Measurements from ENCODE around the gene TTF1. TPM values are rescaled to one million over a fixed set of nuclear protein-coding genes. Genes with fewer than 3 reads are reported as not detected.

Gene TTF1
- total RNA-seq (10 to 100 TPM; 12.1 to 18.5 (median 14.6) TPM), polyA plus RNA-seq (10 to 100 TPM; 18.7 to 24.2 (median 19.0) TPM)
- long read RNA-seq, donor 1, partial matches to known transcripts, result 9 of 9 reads
- long read RNA-seq, donor 1, other reads (novel, unspliced or antisense), result 0 of 9 reads
- long read RNA-seq, donor 2, partial matches to known transcripts, result 8 of 8 reads
- long read RNA-seq, donor 2, other reads (novel, unspliced or antisense), result 0 of 8 reads

DNA sequence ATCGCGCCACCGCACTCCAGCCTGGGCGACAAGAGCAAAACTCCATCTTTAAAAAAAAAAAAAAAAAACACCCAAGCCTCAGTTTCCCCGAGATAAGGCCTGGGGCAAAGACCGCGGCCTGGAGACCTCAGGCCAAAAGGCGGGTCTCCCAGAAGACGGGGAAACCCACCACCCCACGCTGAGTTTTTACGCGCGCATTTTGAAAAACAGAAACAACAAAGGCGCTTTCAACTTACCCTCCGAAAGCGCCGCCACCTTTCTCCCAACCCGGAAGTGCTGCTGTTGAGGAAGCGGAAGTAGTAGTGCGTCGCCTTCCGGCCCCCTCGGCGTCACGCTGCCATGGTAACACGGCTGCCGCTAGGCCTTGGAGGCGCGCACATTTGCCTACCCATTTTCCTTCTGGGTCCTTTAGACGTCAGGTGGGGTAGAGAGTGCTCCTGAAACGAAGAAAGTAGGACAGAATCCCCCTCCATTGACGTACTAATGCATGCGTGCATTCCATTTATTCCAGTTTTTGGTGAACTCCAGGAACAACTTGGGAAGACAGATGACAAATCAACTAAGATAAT, at the start of gene TTF1:
Gene TTF1, minus strand, starts transcription at position 287 of the 569 bp plus-strand sequence. CDS start 4,019 bp downstream, outside the sequence.
- H3K4me1 ChIP-seq, result peaks cover 45 to 71% (median 63%) of the 10 kb centered on the region in 6 donors
- intact Hi-C loops (cut with DNase I; ENCODE audit: low total_unique reads), result loop anchor here (10.0 kb wide), 1 partner anchor 52 kb away; the partner anchor contains the start of gene SETX
- H3K36me3 ChIP-seq, result peaks cover 0 to 22% (median 11%) of the 10 kb centered on the region in 6 donors
- H3K9me3 ChIP-seq, result no peaks in the 10 kb centered on the region
- H3K27me3 ChIP-seq (replicated peaks in 1 of 7), result peaks cover 0 to 26% (median 19%) of the 10 kb centered on the region in 7 donors
- TF ChIP-seq POLR2A (IDR thresholded peaks at IDR 0.05), result peak in 2 of 3 donors; percentile 22 to 26
- peak; percentile 91 to 95 (median 91) for TF ChIP-seq POLR2AphosphoS5 (IDR thresholded peaks at IDR 0.05)
- TF ChIP-seq, protein P1, sequence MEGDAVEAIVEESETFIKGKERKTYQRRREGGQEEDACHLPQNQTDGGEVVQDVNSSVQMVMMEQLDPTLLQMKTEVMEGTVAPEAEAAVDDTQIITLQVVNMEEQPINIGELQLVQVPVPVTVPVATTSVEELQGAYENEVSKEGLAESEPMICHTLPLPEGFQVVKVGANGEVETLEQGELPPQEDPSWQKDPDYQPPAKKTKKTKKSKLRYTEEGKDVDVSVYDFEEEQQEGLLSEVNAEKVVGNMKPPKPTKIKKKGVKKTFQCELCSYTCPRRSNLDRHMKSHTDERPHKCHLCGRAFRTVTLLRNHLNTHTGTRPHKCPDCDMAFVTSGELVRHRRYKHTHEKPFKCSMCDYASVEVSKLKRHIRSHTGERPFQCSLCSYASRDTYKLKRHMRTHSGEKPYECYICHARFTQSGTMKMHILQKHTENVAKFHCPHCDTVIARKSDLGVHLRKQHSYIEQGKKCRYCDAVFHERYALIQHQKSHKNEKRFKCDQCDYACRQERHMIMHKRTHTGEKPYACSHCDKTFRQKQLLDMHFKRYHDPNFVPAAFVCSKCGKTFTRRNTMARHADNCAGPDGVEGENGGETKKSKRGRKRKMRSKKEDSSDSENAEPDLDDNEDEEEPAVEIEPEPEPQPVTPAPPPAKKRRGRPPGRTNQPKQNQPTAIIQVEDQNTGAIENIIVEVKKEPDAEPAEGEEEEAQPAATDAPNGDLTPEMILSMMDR (IDR thresholded peaks at IDR 0.05 in 8 of 11, conservative IDR thresholded peaks at IDR 0.05 in 3 of 11), result no peak
- H3K27ac ChIP-seq, result peak within 1 kb of the TSS in 6 of 8 donors; percentile 43 to 83 (median 75)
- H3K4me3 ChIP-seq, result peak within 1 kb of the TSS; percentile 82 to 98 (median 87)
- peak; percentile 97 for DNase-seq
- 2% methylated on average over 29 to 33 of the region's 33 CpGs for WGBS, 5 donors

GRCh38 chr9:132456241-132456640, 49.6 kb upstream of the TTF1 start:
- Histone ChIP-seq H3K4me3 (no peak overlapping the region), H3K9me3 (peaks cover 0 to 4% (median 0%) of the 10 kb centered on the region in 8 donors), H3K4me1 (no peaks in the 10 kb centered on the region), H3K27ac (no peak overlapping the region), H3K27me3 (replicated peaks in 1 of 7) (peaks cover 0 to 73% (median 4%) of the 10 kb centered on the region in 7 donors), H3K36me3 (no peaks in the 10 kb centered on the region)
- DNase-seq, result no peak
- intact Hi-C loops (cut with DNase I; ENCODE audit: low total_unique reads), result no loop called here
- 76 to 92% (median 80%) methylated on average over 8 of the region's 8 CpGs for WGBS, 5 donors
- TF ChIP-seq, protein P1 (IDR thresholded peaks at IDR 0.05 in 8 of 11, conservative IDR thresholded peaks at IDR 0.05 in 3 of 11), result no peak
- no peak for TF ChIP-seq POLR2AphosphoS5 (IDR thresholded peaks at IDR 0.05)
- TF ChIP-seq POLR2A (IDR thresholded peaks at IDR 0.05), result no peak

- Histone ChIP-seq H3K27ac (no peak overlapping the region), H3K9me3 (no peaks in the 10 kb centered on the region), H3K4me3 (no peak overlapping the region), H3K27me3 (replicated peaks in 1 of 7) (peaks cover 0 to 76% (median 0%) of the 10 kb centered on the region in 7 donors), H3K36me3 (no peaks in the 10 kb centered on the region), H3K4me1 (no peaks in the 10 kb centered on the region)
- TF ChIP-seq, protein P1 (IDR thresholded peaks at IDR 0.05 in 8 of 11, conservative IDR thresholded peaks at IDR 0.05 in 3 of 11), result no peak
- TF ChIP-seq POLR2A (IDR thresholded peaks at IDR 0.05), result no peak
- TF ChIP-seq POLR2AphosphoS5 (IDR thresholded peaks at IDR 0.05), result no peak
- intact Hi-C loops (cut with DNase I; ENCODE audit: low total_unique reads), result no loop called here
- DNase-seq, result peak; percentile 16
- 66 to 81% (median 71%) methylated on average over 7 to 10 of the region's 10 CpGs for WGBS, 5 donors
These were observed 44.6 kb upstream of the TTF1 start for GRCh38 chr9:132451276-132451675.

DNA sequence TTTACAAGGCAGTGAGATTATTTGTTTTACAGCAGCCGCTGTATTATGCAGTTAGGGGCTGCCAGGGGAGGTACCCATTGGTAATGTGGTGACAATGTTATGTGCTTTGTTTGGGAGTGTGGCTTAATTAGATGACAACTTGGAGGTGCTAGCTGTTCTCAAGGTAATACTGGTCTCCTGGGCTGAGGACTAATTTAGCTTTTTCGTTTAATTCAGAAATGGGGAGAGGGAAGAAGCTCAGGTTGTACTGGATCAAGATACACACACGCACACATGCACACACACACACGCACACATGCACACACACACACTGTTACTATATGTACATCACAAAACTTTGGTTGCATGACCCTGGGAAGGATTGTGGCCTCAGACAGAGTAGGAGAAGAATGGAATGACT, 41.3 kb upstream of the TTF1 start:
- no peak for DNase-seq
- H3K4me1 ChIP-seq, result peaks cover 0 to 8% (median 2%) of the 10 kb centered on the region in 6 donors
- intact Hi-C loops (cut with DNase I; ENCODE audit: low total_unique reads), result no loop called here
- H3K4me3 ChIP-seq, result no peak overlapping the region
- TF ChIP-seq, protein P1 (IDR thresholded peaks at IDR 0.05 in 8 of 11, conservative IDR thresholded peaks at IDR 0.05 in 3 of 11), result no peak
- TF ChIP-seq POLR2A (IDR thresholded peaks at IDR 0.05) (no peak), POLR2AphosphoS5 (IDR thresholded peaks at IDR 0.05) (no peak)
- WGBS, 5 donors, result 89 to 94% (median 90%) methylated on average over 4 of the region's 4 CpGs
- H3K27ac ChIP-seq, result no peak overlapping the region
- H3K9me3 ChIP-seq, result no peaks in the 10 kb centered on the region
- peaks cover 0 to 82% (median 8%) of the 10 kb centered on the region in 7 donors for H3K27me3 ChIP-seq (replicated peaks in 1 of 7)
- no peaks in the 10 kb centered on the region for H3K36me3 ChIP-seq

All from spleen (tissue), 13 donors.